Neuronal stem cell (in vitro differentiated cells): ENCODE results near the gene FCSK.

Source experiments
- DNase-seq: peaks from one replicate; pipeline ENCODE4 v3.0.0-alpha.2; 2013; ENCODE audit warnings: low spot score
- H2AFZ ChIP-seq: one replicate; pipeline ENCODE4 v1.6.1; 2013; ENCODE audit warnings: mild to moderate bottlenecking, low read length, inconsistent platforms
- H2AK5ac ChIP-seq: 2 replicates; pipeline ENCODE4 v1.6.1; 2013; ENCODE audit warnings: low read depth, mild to moderate bottlenecking, inconsistent platforms, low read length, moderate library complexity, mixed read lengths
- H2BK120ac ChIP-seq: 2 replicates; pipeline ENCODE4 v1.6.1; 2013; ENCODE audit warnings: low read depth, mild to moderate bottlenecking, inconsistent platforms, low read length, moderate library complexity, mixed read lengths
- H2BK12ac ChIP-seq: one replicate; pipeline ENCODE4 v1.6.1; 2013; ENCODE audit warnings: low read length, inconsistent platforms
- H2BK15ac ChIP-seq: 2 replicates; pipeline ENCODE4 v1.6.1; 2013; ENCODE audit warnings: mild to moderate bottlenecking, low read length, inconsistent platforms, mixed read lengths
- H2BK5ac ChIP-seq: one replicate; pipeline ENCODE4 v1.6.1; 2013; ENCODE audit warnings: inconsistent platforms, mild to moderate bottlenecking, low read length, moderate library complexity
- H3K14ac ChIP-seq: one replicate; pipeline ENCODE4 v1.6.1; 2013; ENCODE audit warnings: low read length, inconsistent platforms
- H3K18ac ChIP-seq: 2 replicates; pipeline ENCODE4 v1.6.1; 2013; ENCODE audit warnings: low read length, inconsistent platforms
- H3K23ac ChIP-seq: 2 replicates; pipeline ENCODE4 v1.6.1; 2013; ENCODE audit warnings: low read depth, mild to moderate bottlenecking, mixed read lengths, low read length, inconsistent platforms; ENCODE audit not compliant: poor library complexity
- H3K27ac ChIP-seq: replicated peaks from 3 replicates; pipeline ENCODE4 v1.5.1; 2013; ENCODE audit warnings: low read length, inconsistent platforms
- H3K27me3 ChIP-seq, 3 experiments: 2 replicates each; pipeline ENCODE4 v1.6.1; 2013; ENCODE audit warnings: low read length in 3 of 3, mild to moderate bottlenecking in 2 of 3, inconsistent platforms in 1 of 3, low read depth in 1 of 3, mixed read lengths in 1 of 3, moderate library complexity in 1 of 3; ENCODE audit not compliant: control insufficient read depth in 3 of 3, insufficient read depth in 3 of 3
- H3K36me3 ChIP-seq, 2 donors: replicated peaks in 1 of 2; 2 replicates each; pipeline ENCODE4 v1.6.1; 2013; ENCODE audit warnings: low read length in 2 of 2; ENCODE audit not compliant: control insufficient read depth in 2 of 2, insufficient read depth in 2 of 2
- H3K4ac ChIP-seq: 2 replicates; pipeline ENCODE4 v1.6.1; 2013; ENCODE audit warnings: inconsistent platforms, mild to moderate bottlenecking, low read length, moderate library complexity
- H3K4me1 ChIP-seq, 2 donors: 1 replicate in 1 of 2; 2 replicates in 1 of 2; pipeline ENCODE4 v1.6.1; 2013; ENCODE audit warnings: low read length in 2 of 2, low read depth in 1 of 2; ENCODE audit not compliant: control insufficient read depth in 2 of 2, insufficient read depth in 1 of 2
- H3K4me2 ChIP-seq: one replicate; pipeline ENCODE4 v1.6.1; 2013; ENCODE audit warnings: mild to moderate bottlenecking, low read length, inconsistent platforms; ENCODE audit not compliant: insufficient read depth, poor library complexity, severe bottlenecking
- H3K4me3 ChIP-seq, 2 donors: 2 replicates each; pipeline ENCODE4 v1.5.1; 2013; ENCODE audit warnings: low read length in 2 of 2, mild to moderate bottlenecking in 2 of 2, inconsistent platforms in 1 of 2, moderate library complexity in 1 of 2
- H3K79me1 ChIP-seq: one replicate; pipeline ENCODE4 v1.6.1; 2013; ENCODE audit warnings: low read depth, mild to moderate bottlenecking, inconsistent platforms, low read length, moderate library complexity
- H3K9ac ChIP-seq: one replicate; pipeline ENCODE4 v1.6.1; 2013; ENCODE audit warnings: mild to moderate bottlenecking, low read depth, low read length, inconsistent platforms; ENCODE audit not compliant: poor library complexity
- H3K9me3 ChIP-seq, 2 donors: replicated peaks in 1 of 2; 2 replicates each; pipeline versions ENCODE3 to v1.6.1; 2013; ENCODE audit warnings: low read length in 2 of 2, mild to moderate bottlenecking in 2 of 2, inconsistent platforms in 1 of 2, low read depth in 1 of 2, mixed read lengths in 1 of 2, moderate library complexity in 1 of 2; ENCODE audit not compliant: control insufficient read depth in 2 of 2, insufficient read depth in 1 of 2
- H4K8ac ChIP-seq: one replicate; pipeline ENCODE4 v1.6.1; 2013; ENCODE audit warnings: low read depth, mild to moderate bottlenecking, inconsistent platforms, low read length, moderate library complexity
- H4K91ac ChIP-seq: one replicate; pipeline ENCODE4 v1.6.1; 2013; ENCODE audit warnings: low read length, low read depth, mild to moderate bottlenecking, inconsistent platforms; ENCODE audit not compliant: poor library complexity
- WGBS, 2 donors: extraction: QIAGEN DNeasy Blood & Tissue Kit; methylation state at CpG; one replicate each; pipeline ENCODE4 v1.1.7; 2013; ENCODE audit warnings: missing lambda C conversion rate in 2 of 2, mixed read lengths in 1 of 2; ENCODE audit not compliant: insufficient read length in 2 of 2, insufficient replicate concordance in 1 of 2; ENCODE audit errors: extremely low coverage in 2 of 2; 5-methylcytosine and 5-hydroxymethylcytosine counted together

Gene FCSK

GRCh38 chr16:70476272-70477020 lies 22.1 kb downstream of the FCSK start:
- no peak overlapping the region for H4K8ac ChIP-seq
- H2AFZ ChIP-seq, result no peak overlapping the region
- peaks cover 2% of the 10 kb centered on the region for H3K79me1 ChIP-seq
- peaks cover 19 to 41% of the 10 kb centered on the region in 2 donors for H3K36me3 ChIP-seq
- no peaks in the 10 kb centered on the region for H3K9me3 ChIP-seq
- H2BK15ac ChIP-seq, result no peak overlapping the region
- no peak overlapping the region for H3K23ac ChIP-seq
- no peak overlapping the region for H3K9ac ChIP-seq
- no peak overlapping the region for H2BK12ac ChIP-seq
- H3K4me3 ChIP-seq, result no peak overlapping the region
- no peak overlapping the region for H2BK120ac ChIP-seq
- H2BK5ac ChIP-seq, result peak overlapping the region; percentile 66
- no CpG with 5 or more reads among the region's 13 CpGs for WGBS, 2 donors
- H3K27me3 ChIP-seq, result no peaks in the 10 kb centered on the region
- H3K4ac ChIP-seq, result no peak overlapping the region
- H3K18ac ChIP-seq, result no peak overlapping the region
- no peak overlapping the region for H3K14ac ChIP-seq
- no peak overlapping the region for H3K27ac ChIP-seq
- peaks cover 0 to 4% of the 10 kb centered on the region in 2 donors for H3K4me1 ChIP-seq
- no peak overlapping the region for H2AK5ac ChIP-seq
- H3K4me2 ChIP-seq, result no peak overlapping the region
- H4K91ac ChIP-seq, result no peak overlapping the region
- no peak for DNase-seq

- no peaks in the 10 kb centered on the region for H3K27me3 ChIP-seq
- H3K23ac ChIP-seq, result no peak overlapping the region
- no peak overlapping the region for H4K8ac ChIP-seq
- no peak overlapping the region for H3K4ac ChIP-seq
- H3K9me3 ChIP-seq, result no peaks in the 10 kb centered on the region
- H3K79me1 ChIP-seq, result peaks cover 2% of the 10 kb centered on the region
- H3K4me2 ChIP-seq, result no peak overlapping the region
- H2BK5ac ChIP-seq, result no peak overlapping the region
- DNase-seq, result no peak
- no peak overlapping the region for H2BK120ac ChIP-seq
- peak overlapping the region; percentile 63 for H3K9ac ChIP-seq
- H4K91ac ChIP-seq, result peak overlapping the region; percentile 59
- H3K4me3 ChIP-seq, result no peak overlapping the region
- no peak overlapping the region for H3K18ac ChIP-seq
- peaks cover 0 to 4% of the 10 kb centered on the region in 2 donors for H3K4me1 ChIP-seq
- peaks cover 28 to 56% of the 10 kb centered on the region in 2 donors for H3K36me3 ChIP-seq
- no peak overlapping the region for H2AFZ ChIP-seq
- no peak overlapping the region for H2BK15ac ChIP-seq
- no peak overlapping the region for H3K14ac ChIP-seq
- no CpG with 5 or more reads among the region's 8 CpGs for WGBS, 2 donors
- H3K27ac ChIP-seq, result no peak overlapping the region
- H2BK12ac ChIP-seq, result no peak overlapping the region
- no peak overlapping the region for H2AK5ac ChIP-seq
Observed at GRCh38 chr16:70478169-70478568, 23.8 kb downstream of the FCSK start.

GRCh38 chr16:70478912-70479341 lies 24.5 kb downstream of the FCSK start:
- no peak overlapping the region for H2BK5ac ChIP-seq
- no peak for DNase-seq
- no CpG with 5 or more reads among the region's 10 CpGs for WGBS, 2 donors
- H3K27ac ChIP-seq, result no peak overlapping the region
- no peaks in the 10 kb centered on the region for H3K9me3 ChIP-seq
- H2BK12ac ChIP-seq, result no peak overlapping the region
- no peak overlapping the region for H3K18ac ChIP-seq
- H3K79me1 ChIP-seq, result peaks cover 2% of the 10 kb centered on the region
- peaks cover 33 to 63% of the 10 kb centered on the region in 2 donors for H3K36me3 ChIP-seq
- H3K23ac ChIP-seq, result peak overlapping the region; percentile 11
- H4K8ac ChIP-seq, result no peak overlapping the region
- H3K4me1 ChIP-seq, result peaks cover 0 to 4% of the 10 kb centered on the region in 2 donors
- no peak overlapping the region for H2AFZ ChIP-seq
- H3K4ac ChIP-seq, result no peak overlapping the region
- no peak overlapping the region for H3K14ac ChIP-seq
- H2AK5ac ChIP-seq, result no peak overlapping the region
- H3K4me2 ChIP-seq, result no peak overlapping the region
- H2BK15ac ChIP-seq, result no peak overlapping the region
- no peaks in the 10 kb centered on the region for H3K27me3 ChIP-seq
- H3K9ac ChIP-seq, result no peak overlapping the region
- no peak overlapping the region for H2BK120ac ChIP-seq
- H3K4me3 ChIP-seq, result no peak overlapping the region
- no peak overlapping the region for H4K91ac ChIP-seq

- no peak overlapping the region for H3K14ac ChIP-seq
- H3K79me1 ChIP-seq, result no peaks in the 10 kb centered on the region
- no peak overlapping the region for H2BK5ac ChIP-seq
- H3K4me1 ChIP-seq, result peaks cover 0 to 1% of the 10 kb centered on the region in 2 donors
- no peak overlapping the region for H2BK120ac ChIP-seq
- no peak overlapping the region for H3K23ac ChIP-seq
- no peak overlapping the region for H3K4me2 ChIP-seq
- DNase-seq, result no peak
- WGBS, 2 donors, result no CpG with 5 or more reads among the region's 17 CpGs
- H3K36me3 ChIP-seq, result peaks cover 33 to 75% of the 10 kb centered on the region in 2 donors
- H2AK5ac ChIP-seq, result no peak overlapping the region
- no peak overlapping the region for H4K91ac ChIP-seq
- no peak overlapping the region for H4K8ac ChIP-seq
- no peak overlapping the region for H3K4me3 ChIP-seq
- no peak overlapping the region for H2BK15ac ChIP-seq
- H3K4ac ChIP-seq, result no peak overlapping the region
- no peak overlapping the region for H3K9ac ChIP-seq
- H2BK12ac ChIP-seq, result no peak overlapping the region
- no peak overlapping the region for H3K18ac ChIP-seq
- no peaks in the 10 kb centered on the region for H3K27me3 ChIP-seq
- H3K9me3 ChIP-seq, result no peaks in the 10 kb centered on the region
- no peak overlapping the region for H2AFZ ChIP-seq
- H3K27ac ChIP-seq, result no peak overlapping the region
Observed at GRCh38 chr16:70480127-70481105, 26.0 kb downstream of the FCSK start.
